PFSK-1 (cell line): ENCODE results near the gene DIP2C.

ENCODE experiments used
- FOXP2 ChIP-seq: optimal IDR thresholded peaks from 2 replicates; pipeline ENCODE3; 2011; ENCODE audit warnings: borderline replicate concordance, control low read depth, inconsistent platforms; ENCODE audit not compliant: insufficient read depth; ENCODE audit errors: extremely low read length, extremely low read depth
- POLR2AphosphoS5 ChIP-seq: IDR thresholded peaks from 2 replicates; pipeline ENCODE4 v1.6.1; 2012; ENCODE audit warnings: low read depth, mild to moderate bottlenecking, control low read depth, low read length, moderate library complexity
- REST ChIP-seq, 2 experiments: IDR thresholded peaks; 2 replicates each; pipeline versions ENCODE4 v1.6.1 to v1.8.0; 2011 to 2012; ENCODE audit warnings: low read depth in 2 of 2, low read length in 2 of 2, control low read depth in 1 of 2, inconsistent platforms in 1 of 2, mild to moderate bottlenecking in 1 of 2, moderate library complexity in 1 of 2; ENCODE audit not compliant: insufficient read depth in 1 of 2
- SIN3A ChIP-seq: IDR thresholded peaks from 2 replicates; pipeline ENCODE4 v1.6.1; 2012; ENCODE audit warnings: mild to moderate bottlenecking, low read length, moderate library complexity, borderline replicate concordance; ENCODE audit not compliant: insufficient read depth
- TAF1 ChIP-seq: IDR thresholded peaks from 2 replicates; pipeline ENCODE4 v1.6.1; 2012; ENCODE audit warnings: low read length, control low read depth, borderline replicate concordance; ENCODE audit not compliant: insufficient read depth

The DIP2C gene

GRCh38 chr10:329361-330099 lies 359.9 kb downstream of the DIP2C start:
- TF ChIP-seq SIN3A: no peak
- peak; percentile 58 for TF ChIP-seq FOXP2
- peak; percentile 58 for TF ChIP-seq POLR2AphosphoS5
- 0 out of 4 replicates have a peak, but pooled peaks of 1 of the 2 experiments have one; percentile 32 for TF ChIP-seq REST (IDR thresholded peaks at IDR 0.05; ENCODE audit: insufficient read depth in 1 of 2, low read depth in 2 of 2, low read length in 2 of 2)
- TF ChIP-seq TAF1: no peak

GRCh38 chr10:327889-328852 lies 361.3 kb downstream of the DIP2C start:
- no peak for TF ChIP-seq POLR2AphosphoS5
- no peak for TF ChIP-seq SIN3A
- no peak for TF ChIP-seq FOXP2
- TF ChIP-seq REST (IDR thresholded peaks at IDR 0.05; ENCODE audit: insufficient read depth in 1 of 2, low read depth in 2 of 2, low read length in 2 of 2): no peak
- no peak for TF ChIP-seq TAF1

- TF ChIP-seq REST (IDR thresholded peaks at IDR 0.05; ENCODE audit: insufficient read depth in 1 of 2, low read depth in 2 of 2, low read length in 2 of 2) (no peak), SIN3A (no peak), FOXP2 (no peak), POLR2AphosphoS5 (no peak), TAF1 (no peak)
Observed at GRCh38 chr10:326894-327635, 362.4 kb downstream of the DIP2C start.

- TF ChIP-seq SIN3A (no peak), POLR2AphosphoS5 (no peak), REST (IDR thresholded peaks at IDR 0.05; ENCODE audit: insufficient read depth in 1 of 2, low read depth in 2 of 2, low read length in 2 of 2) (no peak), FOXP2 (no peak), TAF1 (no peak)
Observed at GRCh38 chr10:326350-326749, 363.1 kb downstream of the DIP2C start.
